ENCODE results near the gene SGCE.
A peak's percentile ranks its signal among the peaks of the same experiment; 100 is the strongest.

Gene SGCE

GRCh38 chr7:94620703-94621118 lies 35.2 kb downstream of the SGCE start:
- DNase-seq: peak; percentile 68 to 82 (median 76)

- DNase-seq: no peak
Measured at GRCh38 chr7:94618126-94618525, 37.8 kb downstream of the SGCE start.

GRCh38 chr7:94616855-94617254 lies 39.1 kb downstream of the SGCE start:
- DNase-seq: no peak

GRCh38 chr7:94615666-94616065 lies 40.3 kb downstream of the SGCE start:
- DNase-seq: no peak

- DNase-seq: no peak
Measured at GRCh38 chr7:94612661-94613060, 43.3 kb downstream of the SGCE start.

GRCh38 chr7:94612253-94612652 lies 43.7 kb downstream of the SGCE start:
- no peak for DNase-seq

GRCh38 chr7:94609561-94609960 lies 46.4 kb downstream of the SGCE start:
- no peak for DNase-seq

- DNase-seq: no peak
Measured at GRCh38 chr7:94605031-94605430, 50.9 kb downstream of the SGCE start.

- no peak for DNase-seq
Measured at GRCh38 chr7:94602181-94602580, 53.8 kb downstream of the SGCE start.

- DNase-seq: no peak
Measured at GRCh38 chr7:94600267-94600666, 55.7 kb downstream of the SGCE start.

GRCh38 chr7:94595717-94596116 lies 60.2 kb downstream of the SGCE start:
- DNase-seq: no peak

- DNase-seq: no peak
Measured at GRCh38 chr7:94594882-94595281, 61.1 kb downstream of the SGCE start.

- DNase-seq: peak in 1 of 4 experiments; percentile 2
Measured at GRCh38 chr7:94591176-94591575, 64.8 kb downstream of the SGCE start.

- DNase-seq: peak in 1 of 4 experiments; percentile 1
Measured at GRCh38 chr7:94590526-94591162, 65.3 kb downstream of the SGCE start.

GRCh38 chr7:94588075-94588474 lies 67.9 kb downstream of the SGCE start:
- no peak for DNase-seq

- no peak for DNase-seq
Measured at GRCh38 chr7:94584113-94584512, 71.8 kb downstream of the SGCE start.

GRCh38 chr7:94580601-94581000 lies 75.3 kb downstream of the SGCE start:
- no peak for DNase-seq

- no peak for DNase-seq
Measured at GRCh38 chr7:94579470-94579869, 76.5 kb downstream of the SGCE start.

GRCh38 chr7:94578614-94579013 lies 77.3 kb downstream of the SGCE start:
- no peak for DNase-seq

- no peak for DNase-seq
Measured at GRCh38 chr7:94577357-94577756, 78.6 kb downstream of the SGCE start.

GRCh38 chr7:94576316-94576715 lies 79.6 kb downstream of the SGCE start:
- DNase-seq: no peak

GRCh38 chr7:94575646-94576045 lies 80.3 kb downstream of the SGCE start:
- no peak for DNase-seq

- no peak for DNase-seq
Measured at GRCh38 chr7:94571816-94572215, 84.1 kb downstream of the SGCE start.

- DNase-seq: no peak
Measured at GRCh38 chr7:94567396-94567795, 88.5 kb downstream of the SGCE start.

GRCh38 chr7:94565247-94565894 lies 90.6 kb downstream of the SGCE start:
- DNase-seq: no peak

All from suppressor macrophage (primary cell).